Measurements from ENCODE around the gene AHRR. TPM values are rescaled to one million over a fixed set of nuclear protein-coding genes. Genes with fewer than 3 reads are reported as not detected.

Gene AHRR
- total RNA-seq, 1 experiment from 2014 or later: 1.3 TPM

DNA sequence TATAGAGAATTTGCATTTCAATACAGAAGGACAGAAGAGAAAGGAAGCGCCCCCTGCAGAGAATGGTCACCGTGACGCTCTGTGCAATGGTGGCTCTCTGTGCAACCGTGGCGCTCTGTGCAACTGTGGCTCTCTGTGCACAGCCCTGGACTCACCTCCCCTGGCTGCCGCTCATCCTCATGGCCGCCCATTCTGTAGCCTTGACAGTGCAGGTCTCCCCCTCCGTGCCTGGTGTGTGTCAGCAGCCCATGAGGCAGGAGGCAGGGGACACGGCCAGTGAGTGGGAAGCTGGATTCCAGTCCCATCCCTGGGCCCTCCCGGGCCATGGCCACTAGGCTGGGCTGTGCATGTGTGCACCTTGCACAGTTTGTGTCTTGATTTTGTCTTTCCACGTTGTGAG, 133.4 kb downstream of the AHRR start:
- Mint-ChIP-seq H3K4me3 (ENCODE audit: low read depth, unreplicated experiment) (no peak overlapping the region), H3K4me1 (ENCODE audit: low read depth, unreplicated experiment) (peaks cover 22% of the 10 kb centered on the region), H3K9me3 (ENCODE audit: low read depth, unreplicated experiment) (peaks cover 5% of the 10 kb centered on the region), H3K27ac (ENCODE audit: unreplicated experiment) (no peak overlapping the region), H3K36me3 (ENCODE audit: insufficient read depth, unreplicated experiment) (peaks cover 58% of the 10 kb centered on the region), H3K27me3 (ENCODE audit: unreplicated experiment) (no peaks in the 10 kb centered on the region)
- intact Hi-C loops (cut with micrococcal nuclease; ENCODE audit: unreplicated experiment): no loop called here
- CTCF ChIA-PET: no interaction called here
- no peak for DNase-seq
- no TSS peak for BruUV-seq (replicated peaks)
- TF ChIP-seq, protein P1, sequence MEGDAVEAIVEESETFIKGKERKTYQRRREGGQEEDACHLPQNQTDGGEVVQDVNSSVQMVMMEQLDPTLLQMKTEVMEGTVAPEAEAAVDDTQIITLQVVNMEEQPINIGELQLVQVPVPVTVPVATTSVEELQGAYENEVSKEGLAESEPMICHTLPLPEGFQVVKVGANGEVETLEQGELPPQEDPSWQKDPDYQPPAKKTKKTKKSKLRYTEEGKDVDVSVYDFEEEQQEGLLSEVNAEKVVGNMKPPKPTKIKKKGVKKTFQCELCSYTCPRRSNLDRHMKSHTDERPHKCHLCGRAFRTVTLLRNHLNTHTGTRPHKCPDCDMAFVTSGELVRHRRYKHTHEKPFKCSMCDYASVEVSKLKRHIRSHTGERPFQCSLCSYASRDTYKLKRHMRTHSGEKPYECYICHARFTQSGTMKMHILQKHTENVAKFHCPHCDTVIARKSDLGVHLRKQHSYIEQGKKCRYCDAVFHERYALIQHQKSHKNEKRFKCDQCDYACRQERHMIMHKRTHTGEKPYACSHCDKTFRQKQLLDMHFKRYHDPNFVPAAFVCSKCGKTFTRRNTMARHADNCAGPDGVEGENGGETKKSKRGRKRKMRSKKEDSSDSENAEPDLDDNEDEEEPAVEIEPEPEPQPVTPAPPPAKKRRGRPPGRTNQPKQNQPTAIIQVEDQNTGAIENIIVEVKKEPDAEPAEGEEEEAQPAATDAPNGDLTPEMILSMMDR (IDR thresholded peaks at IDR 0.05; ENCODE audit: unreplicated experiment): no peak

DNA sequence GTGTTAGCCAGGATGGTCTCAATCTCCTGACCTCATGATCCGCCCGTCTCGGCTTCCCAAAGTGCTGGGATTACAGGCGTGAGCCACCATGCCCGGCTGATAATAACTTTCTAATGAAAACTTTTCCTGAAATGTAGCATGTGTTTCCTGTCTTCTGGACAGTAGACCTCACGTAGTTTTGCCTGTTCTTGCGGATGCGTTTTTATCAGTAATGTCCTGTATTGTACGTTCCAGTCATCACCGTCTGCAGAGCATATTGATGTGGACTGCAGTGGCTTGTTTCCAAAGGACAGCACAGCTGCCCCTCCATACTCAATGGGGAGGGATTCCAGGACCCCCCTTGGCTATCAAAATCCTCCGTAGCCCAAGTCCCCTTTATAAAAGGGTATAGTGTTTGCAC, 134.3 kb downstream of the AHRR start:
- TF ChIP-seq, protein P1 (IDR thresholded peaks at IDR 0.05; ENCODE audit: unreplicated experiment): no peak
- Mint-ChIP-seq H3K36me3 (ENCODE audit: insufficient read depth, unreplicated experiment) (peaks cover 54% of the 10 kb centered on the region), H3K9me3 (ENCODE audit: low read depth, unreplicated experiment) (peaks cover 5% of the 10 kb centered on the region), H3K4me3 (ENCODE audit: low read depth, unreplicated experiment) (no peak overlapping the region), H3K27me3 (ENCODE audit: unreplicated experiment) (no peaks in the 10 kb centered on the region), H3K4me1 (ENCODE audit: low read depth, unreplicated experiment) (peaks cover 26% of the 10 kb centered on the region), H3K27ac (ENCODE audit: unreplicated experiment) (no peak overlapping the region)
- BruUV-seq (replicated peaks): no TSS peak
- CTCF ChIA-PET: no interaction called here
- intact Hi-C loops (cut with micrococcal nuclease; ENCODE audit: unreplicated experiment): no loop called here
- DNase-seq: no peak

DNA sequence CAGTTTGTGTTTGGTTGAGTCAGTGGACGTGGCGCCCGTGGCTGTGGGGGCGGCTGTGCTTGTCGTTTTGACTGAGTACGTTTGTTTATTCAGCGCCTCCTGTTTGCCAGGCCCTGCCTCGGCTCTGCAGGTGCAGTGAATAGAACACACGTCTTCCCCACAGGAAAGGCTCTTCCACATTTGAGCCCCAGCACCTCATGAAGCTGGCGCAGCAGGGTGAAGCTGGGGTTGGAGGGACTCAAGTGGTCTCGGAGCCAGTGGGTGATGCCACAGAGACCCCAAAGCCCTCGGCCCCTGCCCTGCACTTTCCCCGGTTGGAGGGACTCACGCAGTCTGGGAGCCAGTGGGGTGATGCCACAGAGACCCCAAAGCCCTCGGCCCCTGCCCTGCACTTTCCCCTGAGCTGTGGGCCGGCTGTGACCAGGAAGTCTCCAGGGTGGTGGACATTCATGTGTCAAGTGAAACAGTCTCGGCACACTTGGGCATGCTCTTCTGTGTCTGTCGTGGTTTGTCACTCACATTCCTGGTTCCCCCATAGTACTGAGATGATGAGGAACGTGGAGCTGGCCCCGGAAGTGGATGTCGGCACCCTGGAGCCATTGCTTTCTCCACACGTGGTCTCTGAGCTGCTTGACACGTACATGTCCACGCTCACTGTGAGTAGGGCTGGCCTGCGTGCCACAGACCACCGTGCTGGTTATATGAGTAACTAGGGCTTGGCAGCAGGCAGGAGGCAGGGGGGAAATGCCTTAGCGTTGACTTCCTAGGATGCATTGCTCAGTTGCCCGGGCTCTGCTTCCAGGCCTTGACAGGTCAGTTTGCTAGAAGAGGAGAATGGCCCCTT, 135.1 kb downstream of the AHRR start:
- H3K4me1 Mint-ChIP-seq (ENCODE audit: low read depth, unreplicated experiment): peaks cover 26% of the 10 kb centered on the region
- H3K9me3 Mint-ChIP-seq (ENCODE audit: low read depth, unreplicated experiment): peaks cover 5% of the 10 kb centered on the region
- H3K4me3 Mint-ChIP-seq (ENCODE audit: low read depth, unreplicated experiment): no peak overlapping the region
- intact Hi-C loops (cut with micrococcal nuclease; ENCODE audit: unreplicated experiment): no loop called here
- BruUV-seq (replicated peaks): no TSS peak
- H3K27me3 Mint-ChIP-seq (ENCODE audit: unreplicated experiment): no peaks in the 10 kb centered on the region
- H3K27ac Mint-ChIP-seq (ENCODE audit: unreplicated experiment): no peak overlapping the region
- no peak for DNase-seq
- CTCF ChIA-PET: no interaction called here
- peaks cover 51% of the 10 kb centered on the region for H3K36me3 Mint-ChIP-seq (ENCODE audit: insufficient read depth, unreplicated experiment)
- TF ChIP-seq, protein P1 (IDR thresholded peaks at IDR 0.05; ENCODE audit: unreplicated experiment): no peak

DNA sequence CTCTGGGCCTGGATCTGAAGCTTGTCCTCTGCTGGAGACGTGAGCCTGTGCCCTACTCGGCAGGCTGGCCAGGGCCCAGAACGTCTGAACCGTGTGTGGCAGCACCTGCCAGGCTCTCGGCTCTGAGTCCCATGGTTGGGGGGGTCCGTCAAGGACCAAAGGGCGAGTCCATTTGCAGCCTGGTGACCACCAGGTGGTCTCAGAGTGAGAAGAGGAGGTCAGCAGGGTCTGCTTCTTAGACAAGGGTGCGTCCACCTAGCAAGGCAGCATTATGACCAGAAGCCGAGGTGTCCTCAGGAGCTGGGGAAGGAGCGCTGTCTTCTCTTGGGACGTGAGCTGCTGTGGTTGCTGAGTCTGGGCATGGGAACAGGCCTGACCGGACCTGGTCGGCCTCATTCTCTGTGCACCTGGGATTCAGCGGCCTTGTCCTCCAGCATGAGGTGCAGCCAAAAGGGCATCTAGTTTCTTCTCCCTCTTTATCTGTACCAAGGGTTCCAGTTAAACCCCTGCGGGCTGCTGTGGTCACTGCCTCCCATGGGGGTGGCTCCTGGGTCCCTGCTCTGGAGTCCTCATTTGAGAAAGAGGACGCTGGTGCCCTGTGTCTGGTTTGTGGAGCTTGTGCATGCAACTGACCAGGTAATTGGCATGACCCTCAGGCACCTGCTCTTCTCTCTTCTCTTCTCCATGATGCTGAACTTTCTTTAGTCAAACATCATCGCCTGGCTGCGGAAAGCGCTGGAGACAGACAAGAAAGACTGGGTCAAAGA, 135.9 kb downstream of the AHRR start:
- Mint-ChIP-seq H3K4me3 (ENCODE audit: low read depth, unreplicated experiment) (no peak overlapping the region), H3K4me1 (ENCODE audit: low read depth, unreplicated experiment) (peaks cover 26% of the 10 kb centered on the region), H3K9me3 (ENCODE audit: low read depth, unreplicated experiment) (no peaks in the 10 kb centered on the region), H3K36me3 (ENCODE audit: insufficient read depth, unreplicated experiment) (peaks cover 54% of the 10 kb centered on the region), H3K27me3 (ENCODE audit: unreplicated experiment) (no peaks in the 10 kb centered on the region), H3K27ac (ENCODE audit: unreplicated experiment) (no peak overlapping the region)
- TF ChIP-seq, protein P1 (IDR thresholded peaks at IDR 0.05; ENCODE audit: unreplicated experiment): no peak
- BruUV-seq (replicated peaks): no TSS peak
- CTCF ChIA-PET: interaction anchor here (1.6 kb wide), 1 partner anchor 11 kb away, joined by 4 read pairs; no protein-coding TSS in a partner anchor
- no peak for DNase-seq
- intact Hi-C loops (cut with micrococcal nuclease; ENCODE audit: unreplicated experiment): no loop called here

Measured in Calu3 (cell line).